ENCODE results near the gene RAC3. TPM values are rescaled to one million over a fixed set of nuclear protein-coding genes. Genes with fewer than 3 reads are reported as not detected.

Gene RAC3
- total and polyA plus RNA-seq, 4 donors, result 0.57 to 2.8 (median 0.63) TPM; not detected in 1

DNA sequence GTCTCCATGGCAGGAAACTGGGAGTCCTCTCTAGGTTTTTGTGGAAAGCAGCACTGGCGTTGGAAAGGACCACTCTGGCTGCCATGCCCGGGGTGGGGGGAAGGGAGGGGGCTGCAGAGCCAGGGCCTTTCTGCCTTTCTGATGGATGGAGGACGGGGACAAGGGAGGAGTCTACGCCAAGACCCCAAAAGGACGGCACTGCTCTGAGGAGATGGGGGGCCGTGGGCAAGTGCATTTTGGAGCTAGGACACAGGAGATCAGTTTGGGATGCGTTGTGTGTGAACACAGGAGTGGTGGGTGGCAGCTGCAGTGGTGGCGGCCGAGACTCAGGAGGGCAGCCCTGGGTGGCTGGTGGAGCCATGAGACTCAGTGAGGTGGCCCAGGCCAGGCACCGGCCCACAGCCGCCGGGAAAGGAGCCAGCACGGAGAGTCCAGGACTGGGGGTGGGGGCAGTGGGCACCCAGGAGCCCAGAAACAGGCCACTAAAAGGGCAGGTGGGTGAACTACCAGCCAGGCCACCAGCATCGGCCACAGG, 10.8 kb upstream of the RAC3 start:
- intact Hi-C loops (cut with DNase I), result loop anchor here (1.0 to 2.0 kb wide), 2 partner anchors 61 to 62 kb away; no protein-coding TSS in a partner anchor
- 61 to 66% methylated on average over 14 of the region's 14 CpGs for WGBS, 2 donors

DNA sequence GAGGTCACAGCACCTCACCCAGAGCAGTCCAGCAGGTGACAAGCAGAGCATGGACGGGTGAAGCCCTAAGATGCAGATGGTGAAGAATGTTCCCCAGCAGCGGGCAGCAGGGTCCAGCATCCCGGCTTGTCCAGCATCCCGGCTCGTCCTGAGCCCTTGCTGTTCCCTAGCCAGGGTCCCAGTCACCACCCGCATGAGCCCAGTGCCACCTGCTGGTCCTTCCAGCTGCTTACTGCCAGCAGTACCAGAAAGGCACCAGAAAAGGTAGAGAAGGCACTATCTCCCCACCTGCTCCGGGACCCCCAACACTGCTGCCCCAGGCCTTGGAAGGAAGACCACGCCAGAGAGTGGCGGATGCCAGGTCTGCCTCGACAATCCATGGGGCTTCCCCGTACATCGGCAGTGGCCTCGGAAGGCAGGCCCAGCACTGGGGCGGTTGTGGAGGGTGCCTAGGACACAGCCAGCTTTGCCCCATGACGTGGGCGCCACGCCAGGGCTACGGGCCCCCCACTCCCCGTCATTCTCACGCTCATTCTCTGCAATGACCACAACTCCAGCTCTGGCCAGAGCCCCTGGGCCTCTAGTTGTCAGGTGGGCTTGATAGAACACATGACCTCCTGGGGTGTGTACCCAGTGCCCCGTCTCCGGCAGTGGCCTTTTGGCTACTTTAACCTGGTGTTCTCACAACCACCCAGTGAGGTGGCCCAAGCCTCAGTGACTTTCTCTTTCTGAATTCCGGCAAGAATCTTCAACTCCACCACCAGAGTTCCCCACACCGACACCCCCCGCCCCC, 10.2 kb upstream of the RAC3 start:
- Histone ChIP-seq H3K27ac (ENCODE audit: low read depth in 1 of 2, low read length in 2 of 2) (no peak overlapping the region), H3K27me3 (ENCODE audit: control insufficient read depth in 1 of 2, insufficient read depth in 2 of 2, low read length in 1 of 2) (no peaks in the 10 kb centered on the region), H3K36me3 (ENCODE audit: control insufficient read depth in 1 of 2, insufficient read depth in 2 of 2, low read length in 1 of 2) (no peaks in the 10 kb centered on the region), H3K9me3 (ENCODE audit: control insufficient read depth, low read length) (no peaks in the 10 kb centered on the region), H3K4me1 (ENCODE audit: control insufficient read depth in 1 of 2, insufficient read depth in 2 of 2, low read length in 2 of 2) (no peaks in the 10 kb centered on the region), H3K4me3 (ENCODE audit: low read length in 2 of 2) (no peak overlapping the region)
- intact Hi-C loops (cut with DNase I), result loop anchor here (1.0 to 2.0 kb wide), 2 partner anchors 62 to 63 kb away; no protein-coding TSS in a partner anchor
- no peak for ATAC-seq (ENCODE audit: low FRiP score)
- 31 to 38% methylated on average over 25 of the region's 25 CpGs for WGBS, 2 donors
- DNase-seq, result peak; percentile 85 to 92

More for the DNA sequence above, 10.8 kb upstream of the RAC3 start:
- Histone ChIP-seq H3K27ac (ENCODE audit: low read depth in 1 of 2, low read length in 2 of 2) (no peak overlapping the region), H3K4me3 (ENCODE audit: low read length in 2 of 2) (no peak overlapping the region), H3K4me1 (ENCODE audit: control insufficient read depth in 1 of 2, insufficient read depth in 2 of 2, low read length in 2 of 2) (no peaks in the 10 kb centered on the region), H3K9me3 (ENCODE audit: control insufficient read depth, low read length) (no peaks in the 10 kb centered on the region), H3K36me3 (ENCODE audit: control insufficient read depth in 1 of 2, insufficient read depth in 2 of 2, low read length in 1 of 2) (no peaks in the 10 kb centered on the region), H3K27me3 (ENCODE audit: control insufficient read depth in 1 of 2, insufficient read depth in 2 of 2, low read length in 1 of 2) (no peaks in the 10 kb centered on the region)
- no peak for DNase-seq
- no peak for ATAC-seq (ENCODE audit: low FRiP score)

GRCh38 chr17:82021900-82022309, 9.6 kb upstream of the RAC3 start:
- H3K36me3 ChIP-seq (ENCODE audit: control insufficient read depth in 1 of 2, insufficient read depth in 2 of 2, low read length in 1 of 2), result no peaks in the 10 kb centered on the region
- H3K27ac ChIP-seq (ENCODE audit: low read depth in 1 of 2, low read length in 2 of 2), result no peak overlapping the region
- no peak for DNase-seq
- no peaks in the 10 kb centered on the region for H3K4me1 ChIP-seq (ENCODE audit: control insufficient read depth in 1 of 2, insufficient read depth in 2 of 2, low read length in 2 of 2)
- intact Hi-C loops (cut with DNase I), result loop anchor here (1.0 to 2.0 kb wide), 2 partner anchors 63 kb away; no protein-coding TSS in a partner anchor
- no peaks in the 10 kb centered on the region for H3K9me3 ChIP-seq (ENCODE audit: control insufficient read depth, low read length)
- H3K4me3 ChIP-seq (ENCODE audit: low read length in 2 of 2), result peak overlapping the region in 1 of 2 donors; percentile 65
- no peak for ATAC-seq (ENCODE audit: low FRiP score)
- 11 to 12% methylated on average over 9 to 10 of the region's 10 CpGs for WGBS, 2 donors
- H3K27me3 ChIP-seq (ENCODE audit: control insufficient read depth in 1 of 2, insufficient read depth in 2 of 2, low read length in 1 of 2), result no peaks in the 10 kb centered on the region

DNA sequence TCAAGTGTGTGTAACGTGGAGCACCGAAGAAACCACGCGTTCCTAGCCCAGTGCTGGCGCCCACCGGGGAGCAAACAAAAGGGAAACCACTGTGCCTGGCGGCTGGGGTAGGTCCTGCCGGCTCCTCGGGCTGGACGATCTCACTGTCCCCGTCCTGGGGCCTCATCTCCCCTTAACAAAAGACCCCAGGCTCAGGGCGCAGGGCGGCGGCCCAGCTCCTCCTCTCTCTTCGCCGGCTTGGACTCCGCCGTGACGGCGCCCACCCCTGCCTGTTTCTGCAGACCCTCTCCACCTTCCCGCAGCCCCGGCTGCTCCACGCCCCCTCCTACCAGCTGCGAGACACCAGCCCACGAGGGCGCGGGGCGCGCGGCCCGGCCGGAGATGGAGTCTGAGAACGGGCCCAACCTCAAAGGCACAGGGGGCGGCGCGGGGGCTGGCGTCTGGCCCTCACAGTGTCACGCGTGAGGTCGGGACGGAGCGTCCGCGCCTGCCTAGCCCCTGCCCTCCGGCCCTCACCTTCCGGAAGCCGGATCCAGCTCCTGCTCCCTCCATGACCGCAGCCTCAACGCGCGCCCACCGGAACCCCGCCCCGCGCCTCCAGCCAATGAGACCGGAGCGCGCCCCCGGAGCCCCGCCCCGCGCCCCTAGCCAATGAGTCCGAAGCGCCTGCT, 9.0 kb upstream of the RAC3 start, which contains the start of gene CENPX:
Gene CENPX, minus strand, starts transcription at position 569 of the 671 bp plus-strand sequence. Its CDS starts 17 bp downstream, at position 552.
- H3K36me3 ChIP-seq (ENCODE audit: control insufficient read depth in 1 of 2, insufficient read depth in 2 of 2, low read length in 1 of 2), result no peaks in the 10 kb centered on the region
- DNase-seq (no peak), ATAC-seq (ENCODE audit: low FRiP score) (no peak)
- intact Hi-C loops (cut with DNase I), result no loop called here
- H3K9me3 ChIP-seq (ENCODE audit: control insufficient read depth, low read length), result no peaks in the 10 kb centered on the region
- no peaks in the 10 kb centered on the region for H3K27me3 ChIP-seq (ENCODE audit: control insufficient read depth in 1 of 2, insufficient read depth in 2 of 2, low read length in 1 of 2)
- 1% methylated on average over 40 to 64 of the region's 64 CpGs for WGBS, 2 donors
- no peak within 1 kb of the TSS for H3K27ac ChIP-seq (ENCODE audit: low read depth in 1 of 2, low read length in 2 of 2)
- peak within 1 kb of the TSS; percentile 39 to 65 for H3K4me3 ChIP-seq (ENCODE audit: low read length in 2 of 2)
- H3K4me1 ChIP-seq (ENCODE audit: control insufficient read depth in 1 of 2, insufficient read depth in 2 of 2, low read length in 2 of 2), result no peaks in the 10 kb centered on the region

DNA sequence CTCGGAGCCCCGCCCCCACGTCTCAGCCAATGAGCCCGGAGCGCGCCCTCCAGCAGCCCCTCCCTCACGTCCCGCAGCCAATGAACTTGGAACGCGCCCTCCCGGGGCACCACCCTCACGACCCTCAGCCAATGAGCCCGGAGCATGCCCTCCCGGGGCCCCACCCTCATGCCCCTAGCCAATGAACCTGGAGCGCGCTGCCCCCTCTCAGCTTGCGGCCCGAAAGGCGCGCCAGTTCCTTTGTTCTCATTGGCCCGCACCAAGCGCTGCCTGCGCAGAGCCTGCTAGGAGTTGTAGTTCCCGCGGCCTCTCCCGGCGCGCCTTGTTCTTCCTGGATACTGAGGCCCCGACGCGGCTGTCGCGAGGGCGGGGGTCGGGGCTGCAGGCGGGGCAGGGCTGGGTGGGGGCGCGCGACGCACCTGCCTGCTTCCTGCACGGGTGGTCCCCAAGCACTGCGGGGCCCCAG, 8.5 kb upstream of the RAC3 start, which contains the start of gene LRRC45:
Gene LRRC45, plus strand, starts transcription at position 325 of the 466 bp plus-strand sequence. CDS start 339 bp downstream, outside the sequence.
- Histone ChIP-seq H3K9me3 (ENCODE audit: control insufficient read depth, low read length) (no peaks in the 10 kb centered on the region), H3K27ac (ENCODE audit: low read depth in 1 of 2, low read length in 2 of 2) (no peak within 1 kb of the TSS), H3K36me3 (ENCODE audit: control insufficient read depth in 1 of 2, insufficient read depth in 2 of 2, low read length in 1 of 2) (no peaks in the 10 kb centered on the region), H3K4me1 (ENCODE audit: control insufficient read depth in 1 of 2, insufficient read depth in 2 of 2, low read length in 2 of 2) (no peaks in the 10 kb centered on the region), H3K4me3 (ENCODE audit: low read length in 2 of 2) (peak within 1 kb of the TSS; percentile 39 to 65), H3K27me3 (ENCODE audit: control insufficient read depth in 1 of 2, insufficient read depth in 2 of 2, low read length in 1 of 2) (no peaks in the 10 kb centered on the region)
- DNase-seq (peak; percentile 100), ATAC-seq (ENCODE audit: low FRiP score) (peak; percentile 98)
- intact Hi-C loops (cut with DNase I), result no loop called here
- 0 to 1% methylated on average over 37 to 42 of the region's 42 CpGs for WGBS, 2 donors

DNA sequence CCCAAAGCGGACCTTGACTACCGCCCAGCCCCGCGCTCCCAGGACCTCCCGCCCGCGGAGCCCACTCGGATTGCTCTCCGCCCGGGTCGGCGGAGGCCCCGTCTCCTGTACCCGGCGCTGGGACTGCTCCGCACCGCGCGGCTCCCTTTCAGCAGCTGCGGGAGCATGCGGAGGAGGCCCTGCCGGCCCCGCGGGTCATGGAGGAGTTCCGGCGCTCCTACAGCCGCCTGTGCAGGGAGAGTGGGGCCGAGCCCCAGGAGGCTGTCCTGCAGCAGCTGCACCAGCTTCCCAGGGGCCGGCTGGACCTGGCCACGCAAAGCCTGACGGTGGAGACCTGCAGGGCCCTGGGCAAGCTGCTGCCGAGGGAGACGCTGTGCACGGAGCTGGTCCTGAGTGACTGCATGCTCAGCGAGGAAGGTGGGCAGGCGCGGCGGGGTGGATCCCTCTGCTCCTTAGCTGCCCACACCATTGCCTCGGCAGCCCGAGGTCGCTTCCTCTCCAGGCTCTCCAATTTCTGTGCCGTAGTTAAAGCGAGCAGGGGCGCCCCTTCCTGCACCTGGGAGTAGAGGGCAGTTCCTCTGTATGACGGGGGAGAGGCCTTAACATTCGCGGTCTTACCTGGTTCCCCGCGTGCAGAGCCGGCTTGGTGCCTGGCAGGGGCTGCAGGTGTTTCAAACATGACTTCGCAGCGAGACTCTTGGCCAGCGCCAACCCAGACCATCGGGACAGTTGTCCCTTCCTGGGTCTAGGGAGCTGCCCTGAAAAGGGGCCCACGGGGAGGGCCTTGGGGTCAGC, 7.8 kb upstream of the RAC3 start:
- no peak for DNase-seq
- H3K27ac ChIP-seq (ENCODE audit: low read depth in 1 of 2, low read length in 2 of 2), result no peak overlapping the region
- H3K4me3 ChIP-seq (ENCODE audit: low read length in 2 of 2), result peak overlapping the region; percentile 39 to 56
- no peaks in the 10 kb centered on the region for H3K4me1 ChIP-seq (ENCODE audit: control insufficient read depth in 1 of 2, insufficient read depth in 2 of 2, low read length in 2 of 2)
- 6 to 9% methylated on average over 48 to 55 of the region's 55 CpGs for WGBS, 2 donors
- ATAC-seq (ENCODE audit: low FRiP score), result no peak
- intact Hi-C loops (cut with DNase I), result no loop called here
- H3K27me3 ChIP-seq (ENCODE audit: control insufficient read depth in 1 of 2, insufficient read depth in 2 of 2, low read length in 1 of 2), result no peaks in the 10 kb centered on the region
- H3K9me3 ChIP-seq (ENCODE audit: control insufficient read depth, low read length), result no peaks in the 10 kb centered on the region
- no peaks in the 10 kb centered on the region for H3K36me3 ChIP-seq (ENCODE audit: control insufficient read depth in 1 of 2, insufficient read depth in 2 of 2, low read length in 1 of 2)

GRCh38 chr17:82024859-82025258, 6.6 kb upstream of the RAC3 start:
- H3K4me1 ChIP-seq (ENCODE audit: control insufficient read depth in 1 of 2, insufficient read depth in 2 of 2, low read length in 2 of 2), result no peaks in the 10 kb centered on the region
- intact Hi-C loops (cut with DNase I), result no loop called here
- no peak overlapping the region for H3K27ac ChIP-seq (ENCODE audit: low read depth in 1 of 2, low read length in 2 of 2)

More at GRCh38 chr17:82024859-82025258, 6.6 kb upstream of the RAC3 start:
- ATAC-seq (ENCODE audit: low FRiP score) (no peak), DNase-seq (no peak)
- WGBS, 2 donors, result 95 to 96% methylated on average over 17 of the region's 17 CpGs
- Histone ChIP-seq H3K4me3 (ENCODE audit: low read length in 2 of 2) (no peak overlapping the region), H3K27me3 (ENCODE audit: control insufficient read depth in 1 of 2, insufficient read depth in 2 of 2, low read length in 1 of 2) (no peaks in the 10 kb centered on the region), H3K36me3 (ENCODE audit: control insufficient read depth in 1 of 2, insufficient read depth in 2 of 2, low read length in 1 of 2) (no peaks in the 10 kb centered on the region), H3K9me3 (ENCODE audit: control insufficient read depth, low read length) (no peaks in the 10 kb centered on the region)
